ENCODE data around the gene ARHGEF26. TPM values are rescaled to one million over a fixed set of nuclear protein-coding genes. Genes with fewer than 3 reads are reported as not detected.

The ARHGEF26 gene
- total RNA-seq, 4 donors from 2014 or later = 6.8 to 21.9 (median 10.3) TPM

GRCh38 chr3:154250291-154250690 is 129.1 kb downstream of the ARHGEF26 start:
- H3K4me3 ChIP-seq = no peak overlapping the region
- no peaks in the 10 kb centered on the region for H3K27me3 ChIP-seq
- peaks cover 0 to 10% (median 0%) of the 10 kb centered on the region in 3 donors for H3K4me1 ChIP-seq
- intact Hi-C loops (cut with DNase I) = loop anchor here (5.0 kb wide), 1 partner anchor 153 kb away; no protein-coding TSS in a partner anchor
- TF ChIP-seq POLR2A (IDR thresholded peaks at IDR 0.05) = no peak
- TF ChIP-seq, protein P1, sequence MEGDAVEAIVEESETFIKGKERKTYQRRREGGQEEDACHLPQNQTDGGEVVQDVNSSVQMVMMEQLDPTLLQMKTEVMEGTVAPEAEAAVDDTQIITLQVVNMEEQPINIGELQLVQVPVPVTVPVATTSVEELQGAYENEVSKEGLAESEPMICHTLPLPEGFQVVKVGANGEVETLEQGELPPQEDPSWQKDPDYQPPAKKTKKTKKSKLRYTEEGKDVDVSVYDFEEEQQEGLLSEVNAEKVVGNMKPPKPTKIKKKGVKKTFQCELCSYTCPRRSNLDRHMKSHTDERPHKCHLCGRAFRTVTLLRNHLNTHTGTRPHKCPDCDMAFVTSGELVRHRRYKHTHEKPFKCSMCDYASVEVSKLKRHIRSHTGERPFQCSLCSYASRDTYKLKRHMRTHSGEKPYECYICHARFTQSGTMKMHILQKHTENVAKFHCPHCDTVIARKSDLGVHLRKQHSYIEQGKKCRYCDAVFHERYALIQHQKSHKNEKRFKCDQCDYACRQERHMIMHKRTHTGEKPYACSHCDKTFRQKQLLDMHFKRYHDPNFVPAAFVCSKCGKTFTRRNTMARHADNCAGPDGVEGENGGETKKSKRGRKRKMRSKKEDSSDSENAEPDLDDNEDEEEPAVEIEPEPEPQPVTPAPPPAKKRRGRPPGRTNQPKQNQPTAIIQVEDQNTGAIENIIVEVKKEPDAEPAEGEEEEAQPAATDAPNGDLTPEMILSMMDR (IDR thresholded peaks at IDR 0.05) = no peak
- WGBS, 2 donors = 83 to 96% methylated on average over 1 to 4 of the region's 4 CpGs
- no peak for DNase-seq
- H3K9me3 ChIP-seq = no peaks in the 10 kb centered on the region
- peaks cover under 1 to 31% (median 3%) of the 10 kb centered on the region in 3 donors for H3K36me3 ChIP-seq
- H3K27ac ChIP-seq = no peak overlapping the region

DNA sequence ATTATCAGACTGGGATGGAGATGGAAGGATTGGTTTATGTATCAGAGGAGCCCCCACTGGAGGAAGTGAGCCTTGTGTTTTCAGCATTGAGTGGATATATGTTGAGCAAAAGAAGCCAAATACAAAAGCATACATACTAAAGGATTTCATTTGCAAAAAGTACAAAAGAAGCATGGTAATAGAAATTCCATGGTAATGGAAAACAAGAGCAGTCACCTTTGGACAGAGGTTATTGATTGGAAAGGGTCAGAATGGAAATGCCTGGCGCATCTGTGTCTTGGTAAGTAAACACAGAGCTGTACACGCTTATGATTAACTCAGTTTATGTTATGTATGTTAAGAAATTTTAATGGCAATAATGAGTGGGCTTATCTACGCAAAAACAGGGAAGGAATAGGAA is 130.4 kb downstream of the ARHGEF26 start:
- H3K36me3 ChIP-seq = peaks cover 4 to 44% (median 5%) of the 10 kb centered on the region in 3 donors
- no peak overlapping the region for H3K27ac ChIP-seq
- 92 to 93% methylated on average over 3 of the region's 3 CpGs for WGBS, 2 donors
- no peaks in the 10 kb centered on the region for H3K9me3 ChIP-seq
- H3K27me3 ChIP-seq = no peaks in the 10 kb centered on the region
- intact Hi-C loops (cut with DNase I) = loop anchor here (5.0 kb wide), 1 partner anchor 154 kb away; no protein-coding TSS in a partner anchor
- no peak overlapping the region for H3K4me3 ChIP-seq
- TF ChIP-seq, protein P1 (IDR thresholded peaks at IDR 0.05) = no peak
- no peak for TF ChIP-seq POLR2A (IDR thresholded peaks at IDR 0.05)
- peaks cover 0 to 10% (median 0%) of the 10 kb centered on the region in 3 donors for H3K4me1 ChIP-seq
- DNase-seq = no peak

- Histone ChIP-seq H3K27me3 (no peaks in the 10 kb centered on the region), H3K4me3 (peak overlapping the region in 2 of 4 donors; percentile 23 to 30), H3K4me1 (peaks cover 0 to 10% (median 0%) of the 10 kb centered on the region in 3 donors), H3K36me3 (peaks cover 5 to 58% (median 7%) of the 10 kb centered on the region in 3 donors), H3K27ac (no peak overlapping the region), H3K9me3 (no peaks in the 10 kb centered on the region)
- intact Hi-C loops (cut with DNase I) = loop anchor here (5.0 kb wide), 1 partner anchor 156 kb away; no protein-coding TSS in a partner anchor
- TF ChIP-seq POLR2A (IDR thresholded peaks at IDR 0.05) = no peak
- TF ChIP-seq, protein P1 (IDR thresholded peaks at IDR 0.05) = peak; percentile 49 to 94 (median 86)
- WGBS, 2 donors = 4% methylated on average over 9 to 10 of the region's 11 CpGs
- DNase-seq = peak; percentile 2
Observed at GRCh38 chr3:154252759-154253638, 131.8 kb downstream of the ARHGEF26 start.

DNA sequence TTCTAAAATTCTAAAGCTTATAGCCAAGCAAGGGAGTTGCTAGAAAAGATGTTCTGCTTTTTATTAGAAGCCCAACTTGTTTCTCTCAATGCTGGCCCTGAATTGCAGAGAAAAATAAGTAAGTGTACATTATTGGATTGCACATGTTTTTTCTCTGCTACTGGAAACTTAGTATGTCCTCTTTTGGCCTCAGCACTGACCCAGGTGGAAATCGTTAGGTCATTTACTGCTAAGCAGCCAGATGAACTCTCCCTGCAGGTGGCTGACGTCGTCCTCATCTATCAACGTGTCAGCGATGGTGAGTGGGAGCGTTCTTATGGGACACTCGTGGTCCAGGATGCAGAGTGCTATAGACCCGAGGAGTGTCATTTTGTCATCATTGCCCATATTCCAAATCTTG is 133.3 kb downstream of the ARHGEF26 start:
- DNase-seq = no peak
- 74 to 77% methylated on average over 8 of the region's 8 CpGs for WGBS, 2 donors
- intact Hi-C loops (cut with DNase I) = loop anchor here (5.0 kb wide), 1 partner anchor 157 kb away; no protein-coding TSS in a partner anchor

More for the DNA sequence above, 133.3 kb downstream of the ARHGEF26 start:
- Histone ChIP-seq H3K27ac (no peak overlapping the region), H3K36me3 (peaks cover 9 to 69% (median 18%) of the 10 kb centered on the region in 3 donors), H3K27me3 (no peaks in the 10 kb centered on the region), H3K4me3 (no peak overlapping the region), H3K9me3 (no peaks in the 10 kb centered on the region), H3K4me1 (peaks cover 0 to 10% (median 0%) of the 10 kb centered on the region in 3 donors)
- TF ChIP-seq POLR2A (IDR thresholded peaks at IDR 0.05) = no peak
- TF ChIP-seq, protein P1 (IDR thresholded peaks at IDR 0.05) = no peak
